ENCODE results near the gene TADA2B.

Gene TADA2B

DNA sequence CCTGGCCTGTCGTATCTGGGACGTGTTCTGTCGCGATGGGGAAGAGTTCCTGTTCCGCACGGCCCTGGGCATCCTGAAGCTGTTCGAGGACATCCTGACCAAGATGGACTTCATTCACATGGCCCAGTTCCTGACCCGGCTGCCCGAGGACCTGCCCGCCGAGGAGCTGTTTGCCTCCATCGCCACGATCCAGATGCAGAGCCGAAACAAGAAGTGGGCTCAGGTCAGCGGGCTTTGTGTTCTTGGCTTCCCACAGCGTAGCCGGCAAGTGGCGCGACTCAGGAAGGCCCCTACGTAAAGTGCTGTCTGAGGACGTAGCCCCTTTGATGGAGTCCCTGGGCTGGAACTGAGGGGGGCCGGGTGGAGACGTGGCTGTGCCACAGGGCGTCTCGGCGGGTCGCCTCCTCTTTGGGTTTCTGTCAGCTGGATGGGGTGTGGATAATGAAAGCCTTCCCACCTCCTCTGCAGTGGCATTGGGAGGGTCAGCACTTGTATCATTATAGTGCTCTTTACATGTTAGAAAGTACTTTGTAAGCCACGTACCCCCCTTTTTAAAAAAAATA, 18.1 kb upstream of the TADA2B start:
- peaks cover 28 to 82% of the 10 kb centered on the region in 2 donors for H3K36me3 ChIP-seq (ENCODE audit: control insufficient read depth in 1 of 2, insufficient read depth in 2 of 2, low read length in 2 of 2)

DNA sequence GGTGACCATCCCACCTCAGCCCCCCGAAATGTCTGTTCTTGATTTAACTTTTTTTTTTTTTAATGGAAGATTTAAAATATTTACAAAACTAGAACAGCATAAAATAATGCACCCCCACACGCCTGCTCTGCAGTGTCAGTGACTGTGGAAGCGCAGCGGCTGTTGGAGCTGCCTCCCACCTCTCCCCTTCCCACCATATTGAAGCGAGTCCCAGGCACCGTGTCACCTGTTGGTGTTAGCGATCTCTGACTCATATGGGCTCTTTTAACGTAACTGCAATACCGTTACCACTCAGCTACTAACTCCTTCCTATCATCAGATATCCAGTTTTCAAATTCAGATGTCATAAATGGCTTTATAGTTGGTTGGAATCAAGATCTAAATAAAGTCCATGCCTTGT, 17.1 kb upstream of the TADA2B start:
- Histone ChIP-seq H3K27me3 (ENCODE audit: control insufficient read depth in 1 of 2, insufficient read depth in 2 of 2, low read length in 2 of 2) (no peaks in the 10 kb centered on the region), H3K27ac (ENCODE audit: low read depth, low read length) (no peak overlapping the region), H3K36me3 (ENCODE audit: control insufficient read depth in 1 of 2, insufficient read depth in 2 of 2, low read length in 2 of 2) (peaks cover 34 to 87% of the 10 kb centered on the region in 2 donors), H3K9ac (ENCODE audit: low read depth in 1 of 2, low read length in 2 of 2) (no peak overlapping the region), H3K4me1 (ENCODE audit: control insufficient read depth in 1 of 2, insufficient read depth in 2 of 2, low read length in 2 of 2) (no peaks in the 10 kb centered on the region), H3K4me3 (ENCODE audit: low read depth in 1 of 2, low read length in 2 of 2) (no peak overlapping the region), H3K9me3 (ENCODE audit: control insufficient read depth in 1 of 2, low read length in 2 of 2) (no peaks in the 10 kb centered on the region)

More for the DNA sequence above, 18.1 kb upstream of the TADA2B start:
- no peaks in the 10 kb centered on the region for H3K4me1 ChIP-seq (ENCODE audit: control insufficient read depth in 1 of 2, insufficient read depth in 2 of 2, low read length in 2 of 2)
- no peaks in the 10 kb centered on the region for H3K9me3 ChIP-seq (ENCODE audit: control insufficient read depth in 1 of 2, low read length in 2 of 2)
- H3K27me3 ChIP-seq (ENCODE audit: control insufficient read depth in 1 of 2, insufficient read depth in 2 of 2, low read length in 2 of 2): no peaks in the 10 kb centered on the region
- no peak overlapping the region for H3K4me3 ChIP-seq (ENCODE audit: low read depth in 1 of 2, low read length in 2 of 2)
- no peak overlapping the region for H3K27ac ChIP-seq (ENCODE audit: low read depth, low read length)
- H3K9ac ChIP-seq (ENCODE audit: low read depth in 1 of 2, low read length in 2 of 2): no peak overlapping the region

DNA sequence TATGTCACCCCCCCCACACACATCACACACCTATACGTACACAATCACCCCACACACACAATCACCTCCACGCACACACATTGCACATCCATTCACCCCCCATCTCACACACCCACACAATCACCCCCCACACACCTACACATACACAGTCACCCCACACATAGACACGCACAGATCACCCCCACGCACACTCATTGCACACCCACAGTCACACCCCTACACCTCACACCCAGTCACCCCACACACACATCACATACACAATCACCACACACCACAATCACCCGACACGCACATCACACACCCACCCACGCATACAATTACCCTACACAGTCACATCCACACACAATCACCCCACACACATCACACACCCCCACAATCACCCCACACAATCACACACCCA, 15.9 kb upstream of the TADA2B start:
- H3K9ac ChIP-seq (ENCODE audit: low read depth in 1 of 2, low read length in 2 of 2): no peak overlapping the region
- H3K27ac ChIP-seq (ENCODE audit: low read depth, low read length): no peak overlapping the region
- no peaks in the 10 kb centered on the region for H3K9me3 ChIP-seq (ENCODE audit: control insufficient read depth in 1 of 2, low read length in 2 of 2)
- no peaks in the 10 kb centered on the region for H3K27me3 ChIP-seq (ENCODE audit: control insufficient read depth in 1 of 2, insufficient read depth in 2 of 2, low read length in 2 of 2)
- H3K36me3 ChIP-seq (ENCODE audit: control insufficient read depth in 1 of 2, insufficient read depth in 2 of 2, low read length in 2 of 2): peaks cover 44 to 89% of the 10 kb centered on the region in 2 donors
- H3K4me3 ChIP-seq (ENCODE audit: low read depth in 1 of 2, low read length in 2 of 2): no peak overlapping the region
- no peaks in the 10 kb centered on the region for H3K4me1 ChIP-seq (ENCODE audit: control insufficient read depth in 1 of 2, insufficient read depth in 2 of 2, low read length in 2 of 2)

DNA sequence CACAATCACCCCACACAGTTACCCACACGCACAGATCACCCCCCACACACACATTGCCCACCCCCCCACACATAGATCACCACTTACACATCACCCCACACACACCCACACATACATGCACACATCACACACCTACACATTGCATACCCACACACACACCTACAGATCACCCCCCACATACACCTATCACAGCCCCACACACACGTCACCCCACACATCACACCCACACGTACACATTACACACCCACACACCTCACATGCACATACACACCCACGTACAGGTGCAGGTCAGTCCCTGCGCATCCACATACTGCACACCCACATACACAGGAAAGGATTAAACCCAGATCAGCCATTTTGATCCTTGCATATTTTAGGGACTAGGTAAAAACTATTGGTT, 15.3 kb upstream of the TADA2B start:
- H3K4me3 ChIP-seq (ENCODE audit: low read depth in 1 of 2, low read length in 2 of 2): no peak overlapping the region
- H3K36me3 ChIP-seq (ENCODE audit: control insufficient read depth in 1 of 2, insufficient read depth in 2 of 2, low read length in 2 of 2): peaks cover 46 to 91% of the 10 kb centered on the region in 2 donors
- H3K4me1 ChIP-seq (ENCODE audit: control insufficient read depth in 1 of 2, insufficient read depth in 2 of 2, low read length in 2 of 2): no peaks in the 10 kb centered on the region
- H3K9me3 ChIP-seq (ENCODE audit: control insufficient read depth in 1 of 2, low read length in 2 of 2): no peaks in the 10 kb centered on the region
- H3K27ac ChIP-seq (ENCODE audit: low read depth, low read length): no peak overlapping the region
- H3K27me3 ChIP-seq (ENCODE audit: control insufficient read depth in 1 of 2, insufficient read depth in 2 of 2, low read length in 2 of 2): no peaks in the 10 kb centered on the region
- no peak overlapping the region for H3K9ac ChIP-seq (ENCODE audit: low read depth in 1 of 2, low read length in 2 of 2)

DNA sequence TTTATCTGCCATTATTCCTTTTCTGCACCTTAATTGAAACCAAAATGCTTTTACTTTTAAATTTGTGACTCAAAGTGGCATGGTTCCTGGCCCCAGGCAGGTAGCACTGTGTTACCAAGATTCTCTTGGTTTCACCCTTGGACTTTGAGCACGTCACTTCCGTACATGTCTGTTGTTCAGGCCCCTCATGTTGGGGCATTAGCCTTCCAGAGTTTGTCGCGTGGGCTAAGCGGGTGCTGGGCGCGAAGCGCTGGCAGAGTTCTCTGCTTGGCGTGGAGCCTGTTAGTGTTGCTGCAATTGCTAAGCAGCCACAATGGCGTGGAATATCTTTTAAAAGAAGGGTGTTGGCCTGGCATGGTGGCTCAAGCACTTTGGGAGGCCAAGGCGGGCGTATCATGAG, 14.0 kb upstream of the TADA2B start:
- Histone ChIP-seq H3K9ac (ENCODE audit: low read depth in 1 of 2, low read length in 2 of 2) (no peak overlapping the region), H3K9me3 (ENCODE audit: control insufficient read depth in 1 of 2, low read length in 2 of 2) (no peaks in the 10 kb centered on the region), H3K27ac (ENCODE audit: low read depth, low read length) (no peak overlapping the region), H3K36me3 (ENCODE audit: control insufficient read depth in 1 of 2, insufficient read depth in 2 of 2, low read length in 2 of 2) (peaks cover 43 to 82% of the 10 kb centered on the region in 2 donors), H3K4me3 (ENCODE audit: low read depth in 1 of 2, low read length in 2 of 2) (no peak overlapping the region), H3K4me1 (ENCODE audit: control insufficient read depth in 1 of 2, insufficient read depth in 2 of 2, low read length in 2 of 2) (no peaks in the 10 kb centered on the region), H3K27me3 (ENCODE audit: control insufficient read depth in 1 of 2, insufficient read depth in 2 of 2, low read length in 2 of 2) (no peaks in the 10 kb centered on the region)

DNA sequence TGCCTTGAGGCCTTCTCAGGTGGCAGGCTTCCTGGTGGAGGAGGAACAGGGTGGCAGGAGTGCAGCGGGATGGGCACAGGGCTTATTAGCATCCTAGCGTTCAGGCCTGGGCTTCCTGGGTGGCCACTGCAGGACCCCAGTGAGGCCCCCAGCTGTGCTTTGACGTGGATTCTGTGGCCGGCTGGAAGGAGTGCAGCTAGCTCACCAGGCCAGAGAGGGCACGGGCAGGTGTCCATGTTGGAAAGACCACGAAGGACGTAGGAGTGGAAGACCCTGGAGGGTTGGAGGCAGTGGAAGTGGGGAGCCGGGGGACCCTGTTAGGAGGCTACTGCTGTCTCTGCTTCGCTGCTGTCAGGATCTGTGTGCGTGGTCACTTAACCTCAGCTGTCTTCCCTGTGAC, 13.3 kb upstream of the TADA2B start:
- no peak overlapping the region for H3K9ac ChIP-seq (ENCODE audit: low read depth in 1 of 2, low read length in 2 of 2)
- no peak overlapping the region for H3K4me3 ChIP-seq (ENCODE audit: low read depth in 1 of 2, low read length in 2 of 2)
- no peaks in the 10 kb centered on the region for H3K4me1 ChIP-seq (ENCODE audit: control insufficient read depth in 1 of 2, insufficient read depth in 2 of 2, low read length in 2 of 2)
- peaks cover 38 to 75% of the 10 kb centered on the region in 2 donors for H3K36me3 ChIP-seq (ENCODE audit: control insufficient read depth in 1 of 2, insufficient read depth in 2 of 2, low read length in 2 of 2)
- no peaks in the 10 kb centered on the region for H3K9me3 ChIP-seq (ENCODE audit: control insufficient read depth in 1 of 2, low read length in 2 of 2)
- no peaks in the 10 kb centered on the region for H3K27me3 ChIP-seq (ENCODE audit: control insufficient read depth in 1 of 2, insufficient read depth in 2 of 2, low read length in 2 of 2)
- H3K27ac ChIP-seq (ENCODE audit: low read depth, low read length): no peak overlapping the region

DNA sequence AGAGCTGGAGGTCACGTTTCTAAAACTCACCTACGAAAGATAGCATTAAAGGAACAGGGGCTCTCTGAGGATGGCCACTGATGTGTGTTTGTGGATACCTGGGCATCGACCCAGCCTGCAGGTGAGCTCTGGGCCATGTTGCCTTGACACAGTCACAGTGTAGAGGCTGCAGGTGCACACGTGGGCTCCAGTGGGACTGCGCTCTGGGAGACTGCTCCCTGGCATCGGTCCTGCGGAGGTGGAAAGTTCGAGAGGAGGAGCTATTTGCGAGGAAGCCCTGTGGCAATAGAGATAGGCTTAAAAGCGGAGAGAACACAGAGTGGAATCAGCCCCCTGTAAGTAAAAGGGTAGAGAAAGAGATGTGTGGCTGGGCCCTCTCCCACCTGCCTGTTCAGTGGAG, 12.3 kb upstream of the TADA2B start:
- H3K27ac ChIP-seq (ENCODE audit: low read depth, low read length): no peak overlapping the region
- no peaks in the 10 kb centered on the region for H3K27me3 ChIP-seq (ENCODE audit: control insufficient read depth in 1 of 2, insufficient read depth in 2 of 2, low read length in 2 of 2)
- H3K9ac ChIP-seq (ENCODE audit: low read depth in 1 of 2, low read length in 2 of 2): no peak overlapping the region
- no peaks in the 10 kb centered on the region for H3K9me3 ChIP-seq (ENCODE audit: control insufficient read depth in 1 of 2, low read length in 2 of 2)
- H3K36me3 ChIP-seq (ENCODE audit: control insufficient read depth in 1 of 2, insufficient read depth in 2 of 2, low read length in 2 of 2): peaks cover 34 to 66% of the 10 kb centered on the region in 2 donors
- H3K4me3 ChIP-seq (ENCODE audit: low read depth in 1 of 2, low read length in 2 of 2): no peak overlapping the region
- H3K4me1 ChIP-seq (ENCODE audit: control insufficient read depth in 1 of 2, insufficient read depth in 2 of 2, low read length in 2 of 2): no peaks in the 10 kb centered on the region

DNA sequence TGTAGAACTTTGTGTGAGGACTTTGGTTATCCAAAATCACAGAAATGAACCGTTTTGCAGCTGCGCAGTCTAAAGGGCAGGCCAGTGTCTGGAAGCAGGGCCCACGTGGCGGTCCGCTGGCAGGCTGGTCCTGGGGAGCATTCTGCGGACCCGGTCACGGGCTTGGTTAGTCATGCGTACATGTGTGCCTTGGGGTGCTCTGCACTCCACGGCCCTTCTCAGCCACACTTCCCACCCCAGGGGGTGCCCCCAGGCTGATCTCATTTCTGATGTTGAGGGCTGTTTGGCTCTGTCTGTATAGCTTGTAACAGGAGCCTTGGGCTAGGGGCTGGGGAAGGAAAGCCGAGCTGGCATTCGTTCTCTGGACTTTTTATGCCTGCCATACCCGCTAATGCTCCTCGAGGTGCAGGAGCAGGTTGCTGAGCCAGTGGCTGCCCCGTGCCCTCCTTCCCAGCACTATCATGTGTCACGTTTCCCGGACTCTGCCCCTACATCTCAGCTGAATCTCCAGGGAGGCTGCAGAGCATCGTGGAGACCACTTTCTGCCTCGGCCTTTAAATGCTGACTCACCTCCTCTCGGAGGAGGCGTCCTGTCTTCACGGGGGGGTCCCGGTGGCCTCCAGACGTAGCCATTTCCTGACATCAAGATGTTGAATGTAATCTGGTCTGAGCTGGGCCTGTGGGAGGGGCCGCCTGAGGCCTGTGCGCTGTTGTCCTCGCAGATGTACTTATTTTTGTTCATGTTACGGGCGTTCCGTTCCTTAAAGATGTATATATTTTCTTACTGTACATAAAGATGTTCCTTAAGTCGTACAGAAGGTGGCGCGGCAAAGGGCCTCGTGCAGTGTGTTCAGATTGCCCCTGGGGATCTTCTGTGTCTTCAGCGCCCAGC, 11.4 kb upstream of the TADA2B start:
- peaks cover 31 to 57% of the 10 kb centered on the region in 2 donors for H3K36me3 ChIP-seq (ENCODE audit: control insufficient read depth in 1 of 2, insufficient read depth in 2 of 2, low read length in 2 of 2)

DNA sequence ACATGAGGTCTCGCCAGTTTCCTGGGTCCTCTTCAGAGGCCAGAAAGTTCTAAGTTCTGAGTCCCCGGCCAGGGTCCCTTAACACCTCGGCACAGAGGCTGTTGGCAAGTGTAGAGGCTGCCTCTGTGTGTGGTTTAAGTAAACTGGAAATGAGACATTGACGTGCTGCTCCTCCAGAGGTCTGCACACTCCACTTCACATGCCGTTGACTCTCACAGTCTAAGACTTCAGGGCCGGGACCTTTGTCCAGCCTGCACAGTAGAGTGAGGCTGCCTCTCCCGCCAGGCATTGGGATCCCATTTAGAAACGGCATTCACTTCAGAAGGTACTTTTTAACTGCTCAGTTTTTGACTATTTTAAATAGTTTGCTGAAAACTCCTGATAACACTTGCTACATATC, 10.6 kb upstream of the TADA2B start:
- no peak overlapping the region for H3K27ac ChIP-seq (ENCODE audit: low read depth, low read length)
- H3K4me3 ChIP-seq (ENCODE audit: low read depth in 1 of 2, low read length in 2 of 2): no peak overlapping the region
- no peaks in the 10 kb centered on the region for H3K9me3 ChIP-seq (ENCODE audit: control insufficient read depth in 1 of 2, low read length in 2 of 2)
- no peak overlapping the region for H3K9ac ChIP-seq (ENCODE audit: low read depth in 1 of 2, low read length in 2 of 2)
- no peaks in the 10 kb centered on the region for H3K4me1 ChIP-seq (ENCODE audit: control insufficient read depth in 1 of 2, insufficient read depth in 2 of 2, low read length in 2 of 2)
- H3K27me3 ChIP-seq (ENCODE audit: control insufficient read depth in 1 of 2, insufficient read depth in 2 of 2, low read length in 2 of 2): no peaks in the 10 kb centered on the region
- peaks cover 31 to 49% of the 10 kb centered on the region in 2 donors for H3K36me3 ChIP-seq (ENCODE audit: control insufficient read depth in 1 of 2, insufficient read depth in 2 of 2, low read length in 2 of 2)

More for the DNA sequence above, 11.4 kb upstream of the TADA2B start:
- no peaks in the 10 kb centered on the region for H3K27me3 ChIP-seq (ENCODE audit: control insufficient read depth in 1 of 2, insufficient read depth in 2 of 2, low read length in 2 of 2)
- H3K9ac ChIP-seq (ENCODE audit: low read depth in 1 of 2, low read length in 2 of 2): no peak overlapping the region
- no peak overlapping the region for H3K27ac ChIP-seq (ENCODE audit: low read depth, low read length)
- no peak overlapping the region for H3K4me3 ChIP-seq (ENCODE audit: low read depth in 1 of 2, low read length in 2 of 2)
- H3K4me1 ChIP-seq (ENCODE audit: control insufficient read depth in 1 of 2, insufficient read depth in 2 of 2, low read length in 2 of 2): no peaks in the 10 kb centered on the region
- H3K9me3 ChIP-seq (ENCODE audit: control insufficient read depth in 1 of 2, low read length in 2 of 2): no peaks in the 10 kb centered on the region

DNA sequence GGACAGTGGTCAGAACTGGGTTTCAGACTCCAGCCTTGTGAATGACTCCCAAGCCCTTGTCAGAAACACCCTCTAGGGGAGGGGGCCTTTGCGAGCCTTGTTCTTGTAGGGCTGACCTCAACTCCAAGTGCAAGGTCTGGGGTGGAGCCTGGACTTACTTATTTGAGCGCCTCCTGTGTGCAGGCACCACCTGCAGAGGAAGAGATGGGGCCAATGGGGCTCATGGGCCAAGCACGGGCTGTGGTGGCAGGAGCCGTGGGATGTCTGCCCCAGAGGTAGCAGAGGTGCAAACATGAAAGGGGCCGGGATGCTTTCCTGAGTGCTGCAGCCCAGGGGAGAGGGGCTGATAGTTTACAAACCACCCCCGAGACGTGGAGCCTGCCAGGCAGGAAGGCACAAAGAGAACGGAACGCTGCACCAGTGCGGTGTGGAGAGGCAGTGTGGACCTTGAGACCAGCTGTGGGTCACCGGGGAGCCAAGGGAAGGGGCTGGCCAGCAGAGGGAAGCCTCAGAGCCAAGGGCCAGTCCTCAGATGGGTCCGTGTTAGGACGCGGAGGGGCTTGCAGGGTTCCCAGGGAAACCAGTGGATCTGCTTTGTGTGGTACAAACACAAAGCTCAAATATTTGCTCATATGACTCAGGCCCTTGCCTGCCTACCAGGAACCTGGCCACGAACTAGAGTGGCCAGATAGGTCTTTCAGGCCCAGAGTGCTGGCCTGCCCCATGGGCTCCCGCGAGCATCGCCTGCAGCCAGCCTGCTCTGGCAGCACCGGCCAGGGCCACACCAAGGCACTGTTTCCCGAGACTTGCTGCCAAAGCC, 8.7 kb upstream of the TADA2B start:
- no peak overlapping the region for H3K4me3 ChIP-seq (ENCODE audit: low read depth in 1 of 2, low read length in 2 of 2)
- no peaks in the 10 kb centered on the region for H3K27me3 ChIP-seq (ENCODE audit: control insufficient read depth in 1 of 2, insufficient read depth in 2 of 2, low read length in 2 of 2)
- no peaks in the 10 kb centered on the region for H3K9me3 ChIP-seq (ENCODE audit: control insufficient read depth in 1 of 2, low read length in 2 of 2)
- H3K9ac ChIP-seq (ENCODE audit: low read depth in 1 of 2, low read length in 2 of 2): no peak overlapping the region
- H3K27ac ChIP-seq (ENCODE audit: low read depth, low read length): no peak overlapping the region
- no peaks in the 10 kb centered on the region for H3K4me1 ChIP-seq (ENCODE audit: control insufficient read depth in 1 of 2, insufficient read depth in 2 of 2, low read length in 2 of 2)
- H3K36me3 ChIP-seq (ENCODE audit: control insufficient read depth in 1 of 2, insufficient read depth in 2 of 2, low read length in 2 of 2): peaks cover 27 to 36% of the 10 kb centered on the region in 2 donors
